HG03103 (cell line): ENCODE measurements around the gene COL4A3.

Experiments used
- ATAC-seq: cut with Tn5 transposase; IDR thresholded peaks from one replicate; pipeline ENCODE4 v1.9.1; 2021; ENCODE audit warnings: low read depth; ENCODE audit not compliant: unreplicated experiment

COL4A3 gene

GRCh38 chr2:227163998-227164762 is at the start of gene COL4A3, which contains the start of gene COL4A4:
Gene COL4A3 (plus strand): TSS chr2:227164624. CDS start chr2:227164727, 103 bp downstream.
Gene COL4A4 (minus strand): TSS chr2:227164205. CDS start chr2:227147483, 16,722 bp downstream.
- peak; percentile 51 for ATAC-seq

DNA sequence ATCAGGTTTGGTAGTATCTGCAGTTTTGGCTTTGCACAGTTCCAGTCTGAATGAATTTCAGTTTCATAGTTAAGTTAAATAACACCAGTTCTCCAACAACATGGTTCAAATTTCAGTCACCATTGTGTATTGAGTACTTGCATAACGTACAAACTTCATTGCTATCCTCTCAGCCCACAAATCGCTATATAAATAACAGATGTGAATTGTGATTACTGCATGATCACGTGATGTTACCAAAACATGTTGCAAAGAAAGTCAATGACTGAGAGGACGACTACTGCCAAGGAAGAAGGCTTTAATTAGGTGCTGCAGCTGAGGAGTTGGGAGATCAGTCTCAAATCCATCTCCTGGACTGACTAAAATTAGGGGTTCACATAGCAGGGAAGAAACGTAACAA is 48.7 kb upstream of the COL4A3 start:
- ATAC-seq, result no peak

GRCh38 chr2:227117027-227117426 is 47.4 kb upstream of the COL4A3 start:
- ATAC-seq, result peak; percentile 55

GRCh38 chr2:227117852-227118251 is 46.6 kb upstream of the COL4A3 start:
- ATAC-seq, result no peak

DNA sequence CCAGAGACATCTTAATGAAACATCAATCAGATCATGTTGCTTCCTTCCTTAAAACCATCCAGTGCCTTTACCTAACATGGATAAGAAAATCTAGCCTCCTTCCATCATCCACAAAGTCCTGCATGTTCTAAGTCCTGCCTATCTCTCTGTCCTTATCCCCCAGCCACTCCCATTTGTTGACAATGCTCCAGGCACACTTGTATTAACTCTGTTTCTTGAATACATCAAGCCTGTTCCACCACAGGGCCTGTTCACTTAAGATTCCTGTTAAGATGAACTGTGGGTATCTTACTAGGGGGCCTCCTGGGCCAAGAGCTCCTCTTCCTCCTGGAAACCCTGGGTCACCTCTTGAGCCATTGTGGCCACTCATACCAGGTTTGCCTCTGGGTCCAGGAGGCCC is 46.1 kb upstream of the COL4A3 start:
- ATAC-seq, result no peak

DNA sequence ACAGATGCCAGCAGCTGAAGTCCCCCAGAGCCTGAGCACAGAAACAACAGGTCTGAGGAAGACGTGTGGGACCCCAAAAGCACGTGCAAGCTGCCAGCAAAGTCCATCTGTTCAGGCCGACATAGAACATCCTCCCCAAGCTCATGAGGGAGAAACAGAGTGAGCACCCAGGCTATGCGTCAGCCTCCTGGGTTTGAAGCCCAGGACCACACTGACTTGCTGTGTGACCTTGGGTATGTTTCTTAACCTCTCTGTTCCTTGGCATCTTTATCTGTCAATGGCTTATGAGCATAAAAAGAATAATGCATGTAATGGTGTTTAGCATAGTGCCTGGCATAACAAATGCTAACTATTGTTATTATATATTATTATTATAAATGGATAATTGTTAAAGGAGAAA is 40.7 kb upstream of the COL4A3 start:
- ATAC-seq, result no peak

GRCh38 chr2:227124811-227125210 is 39.6 kb upstream of the COL4A3 start:
- no peak for ATAC-seq

- ATAC-seq, result no peak
These were observed 38.9 kb upstream of the COL4A3 start for GRCh38 chr2:227125506-227125905.

GRCh38 chr2:227127201-227127600 is 37.2 kb upstream of the COL4A3 start:
- ATAC-seq, result no peak

GRCh38 chr2:227130636-227131035 is 33.8 kb upstream of the COL4A3 start:
- no peak for ATAC-seq

- no peak for ATAC-seq
These were observed 31.4 kb upstream of the COL4A3 start for GRCh38 chr2:227132986-227133385.

GRCh38 chr2:227134591-227134990 is 29.8 kb upstream of the COL4A3 start:
- ATAC-seq, result no peak

DNA sequence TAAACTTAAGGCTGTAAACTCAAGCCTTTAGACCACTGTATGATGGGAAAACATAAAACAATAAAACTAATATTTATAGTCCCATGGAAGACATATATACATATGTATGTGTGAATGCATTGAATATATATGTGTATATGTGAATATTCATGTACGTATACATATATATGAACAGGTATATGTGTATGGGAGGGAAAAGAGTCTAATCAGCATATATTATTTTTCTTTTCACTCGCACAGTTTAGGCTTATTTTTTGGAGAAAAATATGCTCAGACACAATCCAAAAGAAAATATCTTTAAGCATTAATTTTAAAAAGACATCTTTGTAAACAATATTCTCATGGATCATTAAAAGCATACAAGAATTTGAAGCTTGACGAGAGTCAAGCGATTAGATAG is 23.1 kb upstream of the COL4A3 start:
- ATAC-seq, result no peak

DNA sequence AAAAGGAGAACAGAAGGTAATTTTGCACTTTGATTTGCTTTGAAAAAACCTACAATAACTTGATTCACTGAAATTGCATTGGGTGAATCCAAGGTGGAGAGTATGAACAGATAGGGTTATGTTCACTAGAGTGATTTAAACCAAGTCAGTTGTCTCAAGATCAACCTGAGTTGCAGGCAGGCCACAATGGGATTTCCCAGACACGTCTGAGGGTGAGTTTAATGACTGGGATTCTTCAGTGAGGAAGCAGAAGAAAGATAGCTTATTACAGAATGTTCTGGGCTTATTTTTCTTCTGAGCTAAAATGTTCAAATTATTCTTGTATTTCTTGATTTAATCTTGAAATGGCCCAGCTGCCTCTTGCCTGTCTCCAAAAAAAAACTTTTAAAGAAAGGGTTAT is 20.5 kb upstream of the COL4A3 start:
- no peak for ATAC-seq

DNA sequence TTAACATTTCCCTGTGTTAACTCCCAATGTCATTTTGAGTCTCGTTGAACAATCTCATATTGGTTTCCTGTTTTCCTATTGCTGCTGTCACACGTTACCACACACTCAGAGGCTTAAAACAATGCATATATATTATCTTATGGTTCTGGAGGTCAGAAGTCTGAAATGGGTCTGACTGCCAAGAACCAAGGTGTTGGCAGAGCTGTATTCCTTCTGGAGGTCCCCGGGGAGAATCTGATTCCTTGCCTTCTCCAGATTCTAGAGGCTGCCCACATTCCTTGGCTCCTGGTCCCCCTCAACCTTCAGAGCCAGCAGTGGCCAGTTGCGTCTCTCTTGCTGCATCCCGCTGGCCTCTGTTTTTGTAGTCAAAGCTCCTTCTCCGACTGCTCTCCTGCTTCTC is 18.0 kb upstream of the COL4A3 start:
- no peak for ATAC-seq

GRCh38 chr2:227147023-227147422 is 17.4 kb upstream of the COL4A3 start:
- ATAC-seq, result no peak

GRCh38 chr2:227148106-227148505 is 16.3 kb upstream of the COL4A3 start:
- no peak for ATAC-seq

- ATAC-seq, result no peak
These were observed 14.0 kb upstream of the COL4A3 start for GRCh38 chr2:227150222-227150936.

DNA sequence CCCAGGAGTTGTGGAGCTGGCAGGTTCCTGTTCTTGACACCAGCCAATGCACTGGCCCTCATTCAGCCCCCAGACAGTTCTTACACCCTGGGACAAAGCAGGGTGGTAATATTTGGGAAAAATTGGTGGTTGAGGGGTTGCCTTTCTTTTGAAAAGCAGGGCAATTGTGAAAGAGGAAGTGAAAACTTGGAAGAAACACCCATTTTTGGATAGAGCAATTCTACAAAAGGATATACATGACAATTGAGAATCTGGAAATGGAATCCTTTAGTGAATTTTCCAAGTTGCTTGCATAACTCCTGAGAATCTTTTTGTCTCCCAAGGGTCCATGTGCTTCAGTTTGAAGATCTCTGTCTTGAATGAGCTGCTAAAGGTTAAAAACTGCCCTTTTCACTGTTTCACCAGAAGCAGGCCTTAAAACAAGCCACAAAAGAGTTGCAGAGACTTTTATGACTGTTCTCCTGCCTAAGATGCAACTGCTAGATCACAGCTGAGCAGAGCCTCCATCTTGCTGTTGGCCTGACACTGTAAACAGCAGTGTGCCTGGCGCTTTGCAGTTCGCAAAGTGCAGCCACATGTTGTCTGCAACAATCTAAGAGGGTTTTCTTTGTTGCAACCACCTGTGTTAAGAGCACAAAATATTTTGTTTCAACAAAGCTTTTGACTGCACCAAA is 12.2 kb upstream of the COL4A3 start:
- ATAC-seq, result no peak

- no peak for ATAC-seq
These were observed 11.1 kb upstream of the COL4A3 start for GRCh38 chr2:227153307-227153706.

- ATAC-seq, result no peak
These were observed 10.5 kb upstream of the COL4A3 start for GRCh38 chr2:227153758-227154486.
